ENCODE measurements around the gene EPB41L2. TPM values are rescaled to one million over a fixed set of nuclear protein-coding genes. Genes with fewer than 3 reads are reported as not detected.

Gene EPB41L2
- total RNA-seq, 2 donors from 2014 or later: 160 to 189 TPM

DNA sequence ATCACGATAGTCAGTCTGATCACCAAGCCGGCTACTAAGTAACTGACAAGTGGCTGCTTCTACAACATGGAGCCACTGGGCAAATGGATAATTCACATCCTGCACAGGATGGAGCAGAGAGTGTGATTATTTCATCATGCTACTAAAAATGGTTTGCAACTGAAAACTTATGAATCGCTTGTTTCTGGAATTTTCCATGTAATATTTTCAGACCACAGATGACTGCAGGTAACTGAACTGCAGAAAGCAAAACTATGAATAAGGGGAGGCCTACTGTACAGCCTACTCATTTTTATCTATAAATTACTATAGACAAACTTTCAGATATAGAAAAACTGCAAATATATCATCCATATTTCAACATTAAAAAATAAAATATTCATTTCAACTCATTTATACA, 91.5 kb downstream of the EPB41L2 start:
- Histone ChIP-seq H3K4me1 (ENCODE audit: control insufficient read depth, insufficient read depth, low read length) (peaks cover 9% of the 10 kb centered on the region), H3K27me3 (ENCODE audit: control insufficient read depth, insufficient read depth, low read length, poor library complexity, severe bottlenecking) (no peaks in the 10 kb centered on the region), H3K9ac (ENCODE audit: extremely low read depth, low read length, poor library complexity, severe bottlenecking) (no peak overlapping the region), H3K36me3 (ENCODE audit: control insufficient read depth, insufficient read depth, low read length) (no peaks in the 10 kb centered on the region), H3K4me3 (ENCODE audit: low read length) (no peak overlapping the region), H3K27ac (ENCODE audit: low read depth, low read length) (no peak overlapping the region), H3K9me3 (ENCODE audit: control insufficient read depth, low read length) (no peaks in the 10 kb centered on the region)
- Mint-ChIP-seq H3K4me3 (no peak overlapping the region), H3K27me3 (ENCODE audit: insufficient read depth) (no peaks in the 10 kb centered on the region), H3K27ac (no peak overlapping the region), H3K36me3 (ENCODE audit: low read depth) (peaks cover 12% of the 10 kb centered on the region), H3K4me1 (peaks cover 45% of the 10 kb centered on the region), H3K9me3 (no peaks in the 10 kb centered on the region)
- DNase-seq: no peak
- TF ChIP-seq, protein P1, sequence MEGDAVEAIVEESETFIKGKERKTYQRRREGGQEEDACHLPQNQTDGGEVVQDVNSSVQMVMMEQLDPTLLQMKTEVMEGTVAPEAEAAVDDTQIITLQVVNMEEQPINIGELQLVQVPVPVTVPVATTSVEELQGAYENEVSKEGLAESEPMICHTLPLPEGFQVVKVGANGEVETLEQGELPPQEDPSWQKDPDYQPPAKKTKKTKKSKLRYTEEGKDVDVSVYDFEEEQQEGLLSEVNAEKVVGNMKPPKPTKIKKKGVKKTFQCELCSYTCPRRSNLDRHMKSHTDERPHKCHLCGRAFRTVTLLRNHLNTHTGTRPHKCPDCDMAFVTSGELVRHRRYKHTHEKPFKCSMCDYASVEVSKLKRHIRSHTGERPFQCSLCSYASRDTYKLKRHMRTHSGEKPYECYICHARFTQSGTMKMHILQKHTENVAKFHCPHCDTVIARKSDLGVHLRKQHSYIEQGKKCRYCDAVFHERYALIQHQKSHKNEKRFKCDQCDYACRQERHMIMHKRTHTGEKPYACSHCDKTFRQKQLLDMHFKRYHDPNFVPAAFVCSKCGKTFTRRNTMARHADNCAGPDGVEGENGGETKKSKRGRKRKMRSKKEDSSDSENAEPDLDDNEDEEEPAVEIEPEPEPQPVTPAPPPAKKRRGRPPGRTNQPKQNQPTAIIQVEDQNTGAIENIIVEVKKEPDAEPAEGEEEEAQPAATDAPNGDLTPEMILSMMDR (conservative IDR thresholded peaks at IDR 0.05): no peak
- 89 to 100% methylated on average over 3 of the region's 3 CpGs for WGBS, 2 experiments (ENCODE audit: insufficient coverage in 1 of 2, insufficient read length in 1 of 2)

DNA sequence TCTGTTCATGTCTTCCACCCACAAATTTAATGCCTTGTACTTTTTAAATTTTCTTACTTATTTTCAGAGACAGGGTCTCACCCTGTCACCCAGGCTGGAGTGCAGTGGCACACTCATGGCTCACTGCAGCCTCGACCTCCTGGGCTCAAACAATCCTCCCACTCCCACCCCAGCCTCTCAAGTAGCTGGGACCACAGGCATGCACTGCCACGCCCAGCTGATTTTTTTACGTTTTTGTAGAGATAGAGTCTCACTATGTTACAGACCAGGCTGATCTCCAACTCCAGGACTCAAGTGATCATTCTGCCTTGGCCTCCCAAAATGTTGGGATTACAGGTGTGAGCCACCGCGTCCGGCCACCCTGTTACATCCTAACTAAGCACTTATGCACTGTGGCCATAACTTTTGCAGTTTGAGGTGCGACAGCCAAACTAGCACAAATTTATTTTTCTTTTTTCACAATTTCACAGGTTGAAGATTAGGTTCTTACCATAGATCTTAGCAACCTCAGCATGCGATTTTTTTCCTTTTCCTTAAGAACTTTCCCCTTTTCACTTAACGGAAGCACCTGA, 92.1 kb downstream of the EPB41L2 start:
- DNase-seq: no peak
- Mint-ChIP-seq H3K4me3 (no peak overlapping the region), H3K27me3 (ENCODE audit: insufficient read depth) (no peaks in the 10 kb centered on the region), H3K36me3 (ENCODE audit: low read depth) (peaks cover 9% of the 10 kb centered on the region), H3K4me1 (peaks cover 47% of the 10 kb centered on the region), H3K27ac (no peak overlapping the region), H3K9me3 (no peaks in the 10 kb centered on the region)
- Histone ChIP-seq H3K27me3 (ENCODE audit: control insufficient read depth, insufficient read depth, low read length, poor library complexity, severe bottlenecking) (no peaks in the 10 kb centered on the region), H3K36me3 (ENCODE audit: control insufficient read depth, insufficient read depth, low read length) (no peaks in the 10 kb centered on the region), H3K4me3 (ENCODE audit: low read length) (no peak overlapping the region), H3K27ac (ENCODE audit: low read depth, low read length) (no peak overlapping the region), H3K9me3 (ENCODE audit: control insufficient read depth, low read length) (no peaks in the 10 kb centered on the region), H3K4me1 (ENCODE audit: control insufficient read depth, insufficient read depth, low read length) (peaks cover 9% of the 10 kb centered on the region), H3K9ac (ENCODE audit: extremely low read depth, low read length, poor library complexity, severe bottlenecking) (no peak overlapping the region)
- WGBS, 2 experiments (ENCODE audit: insufficient coverage in 1 of 2, insufficient read length in 1 of 2): 92 to 94% methylated on average over 7 to 9 of the region's 9 CpGs
- TF ChIP-seq, protein P1 (conservative IDR thresholded peaks at IDR 0.05): no peak

DNA sequence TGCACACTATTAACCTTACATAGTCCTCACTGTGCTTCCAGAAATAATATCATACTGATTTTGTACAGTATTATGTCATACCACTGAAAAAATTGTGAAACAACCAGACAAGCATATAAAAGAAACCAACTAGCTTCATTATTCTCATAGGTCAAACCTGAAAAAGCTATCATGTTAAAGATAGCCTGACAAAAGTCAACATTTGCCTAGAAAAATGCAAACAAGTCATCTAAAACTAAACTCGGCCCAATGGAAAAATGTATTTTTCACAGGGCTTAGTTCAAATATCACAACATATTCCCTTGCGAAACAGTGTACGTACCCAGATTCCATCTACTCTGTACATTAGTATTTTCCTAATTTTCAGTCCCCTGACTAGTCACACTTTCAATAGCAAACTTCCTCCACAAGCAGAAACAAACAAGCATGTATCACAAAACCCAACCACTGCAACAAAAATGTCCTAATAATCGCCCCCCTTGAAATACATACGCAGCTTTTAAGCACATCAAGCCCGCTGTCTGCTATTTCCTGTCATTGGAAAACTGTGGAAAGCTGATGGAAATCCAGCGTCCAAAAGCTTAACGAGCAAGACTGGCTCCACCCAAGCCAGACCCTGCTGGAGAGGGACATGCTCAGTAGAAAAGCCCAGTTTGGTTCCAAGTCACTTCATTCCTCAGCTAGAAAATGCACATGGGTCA, 93.1 kb downstream of the EPB41L2 start:
- 92 to 93% methylated on average over 8 of the region's 8 CpGs for WGBS, 2 experiments (ENCODE audit: insufficient coverage in 1 of 2, insufficient read length in 1 of 2)
- H3K4me1 ChIP-seq (ENCODE audit: control insufficient read depth, insufficient read depth, low read length): peaks cover 9% of the 10 kb centered on the region
- no peak for DNase-seq
- H3K27ac ChIP-seq (ENCODE audit: low read depth, low read length): no peak overlapping the region
- Mint-ChIP-seq H3K36me3 (ENCODE audit: low read depth) (peaks cover 9% of the 10 kb centered on the region), H3K9me3 (no peaks in the 10 kb centered on the region), H3K27me3 (ENCODE audit: insufficient read depth) (no peaks in the 10 kb centered on the region), H3K27ac (peak overlapping the region; percentile 1), H3K4me3 (no peak overlapping the region), H3K4me1 (peaks cover 47% of the 10 kb centered on the region)
- no peaks in the 10 kb centered on the region for H3K36me3 ChIP-seq (ENCODE audit: control insufficient read depth, insufficient read depth, low read length)
- H3K4me3 ChIP-seq (ENCODE audit: low read length): no peak overlapping the region
- H3K27me3 ChIP-seq (ENCODE audit: control insufficient read depth, insufficient read depth, low read length, poor library complexity, severe bottlenecking): no peaks in the 10 kb centered on the region
- no peak overlapping the region for H3K9ac ChIP-seq (ENCODE audit: extremely low read depth, low read length, poor library complexity, severe bottlenecking)
- H3K9me3 ChIP-seq (ENCODE audit: control insufficient read depth, low read length): no peaks in the 10 kb centered on the region
- TF ChIP-seq, protein P1 (conservative IDR thresholded peaks at IDR 0.05): no peak

Data from endodermal cell (in vitro differentiated cells).